Endodermal cell (in vitro differentiated cells): ENCODE results near the gene TTF2. TPM values are rescaled to one million over a fixed set of nuclear protein-coding genes. Genes with fewer than 3 reads are reported as not detected.
A peak's percentile ranks its signal among the peaks of the same experiment; 100 is the strongest.

Experiments
- DNase-seq: peaks from one replicate; pipeline ENCODE4 v3.0.0-alpha.2; 2017
- H3K27ac ChIP-seq: 2 replicates; pipeline ENCODE4 v1.5.1; 2013; ENCODE audit warnings: mild to moderate bottlenecking, low read depth, low read length, moderate library complexity
- H3K27me3 ChIP-seq: 2 replicates; pipeline ENCODE4 v1.6.1; 2013; ENCODE audit warnings: mild to moderate bottlenecking, low read length, moderate library complexity; ENCODE audit not compliant: insufficient read depth, control insufficient read depth, poor library complexity, severe bottlenecking
- H3K36me3 ChIP-seq: 2 replicates; pipeline ENCODE4 v1.7.0; 2013; ENCODE audit warnings: mild to moderate bottlenecking, low read length, moderate library complexity; ENCODE audit not compliant: control insufficient read depth, insufficient read depth
- H3K4me1 ChIP-seq: one replicate; pipeline ENCODE4 v1.7.0; 2013; ENCODE audit warnings: low read length; ENCODE audit not compliant: control insufficient read depth, insufficient read depth
- H3K4me3 ChIP-seq: 2 replicates; pipeline ENCODE4 v1.5.1; 2013; ENCODE audit warnings: mild to moderate bottlenecking, low read length, moderate library complexity
- H3K9ac ChIP-seq: 2 replicates; pipeline ENCODE4 v1.6.1; 2013; ENCODE audit warnings: mild to moderate bottlenecking, low read length, moderate library complexity; ENCODE audit not compliant: poor library complexity, severe bottlenecking; ENCODE audit errors: extremely low read depth
- H3K9me3 ChIP-seq: 2 replicates; pipeline ENCODE4 v1.6.1; 2013; ENCODE audit warnings: mild to moderate bottlenecking, low read length, moderate library complexity; ENCODE audit not compliant: control insufficient read depth
- H3K27ac Mint-ChIP-seq: 2 replicates; pipeline ENCODE4 v1.8.0; 2020; ENCODE audit warnings: mixed read lengths
- H3K27me3 Mint-ChIP-seq: 2 replicates; pipeline ENCODE4 v1.8.0; 2021; ENCODE audit warnings: mild to moderate bottlenecking, mixed read lengths; ENCODE audit not compliant: insufficient read depth
- H3K36me3 Mint-ChIP-seq: 2 replicates; pipeline ENCODE4 v1.8.0; 2020; ENCODE audit warnings: low read depth, mixed read lengths
- H3K4me1 Mint-ChIP-seq: 2 replicates; pipeline ENCODE4 v1.8.0; 2020; ENCODE audit warnings: mixed read lengths
- H3K4me3 Mint-ChIP-seq: 2 replicates; pipeline ENCODE4 v1.8.0; 2020; ENCODE audit warnings: mild to moderate bottlenecking, moderate library complexity, mixed read lengths
- H3K9me3 Mint-ChIP-seq: 2 replicates; pipeline ENCODE4 v1.8.0; 2020; ENCODE audit warnings: mild to moderate bottlenecking, mixed read lengths
- WGBS, 2 experiments: methylation state at CpG; one replicate each; pipeline versions ENCODE4 v1.1.5 to v1.1.7; 2013; ENCODE audit warnings: missing lambda C conversion rate in 2 of 2, mixed read lengths in 1 of 2; ENCODE audit not compliant: insufficient coverage in 1 of 2, insufficient read length in 1 of 2; 5-methylcytosine and 5-hydroxymethylcytosine counted together
- total RNA-seq, 2 donors: library from RNA; stranded (reverse); fragmentation: NEBNext Ultra II Directional in 1 of 2; extraction: Animal tissue kit (Norgen Biotek cat#: 25700) in 1 of 2; gene quantifications; 2 replicates in 1 of 2; 3 replicates in 1 of 2; pipeline ENCODE4 v1.2.1, GENCODE V29; 2021
- TF ChIP-seq, protein P1 (sequence below): fragments of 200-600 bp; sonication (generic); conservative IDR thresholded peaks from 2 replicates; pipeline ENCODE4 v1.5.0; 2021; ENCODE audit warnings: antibody characterized with exemption, mild to moderate bottlenecking

TTF2 gene
- total RNA-seq, 2 donors from 2014 or later, result 70.9 to 71.9 TPM

DNA sequence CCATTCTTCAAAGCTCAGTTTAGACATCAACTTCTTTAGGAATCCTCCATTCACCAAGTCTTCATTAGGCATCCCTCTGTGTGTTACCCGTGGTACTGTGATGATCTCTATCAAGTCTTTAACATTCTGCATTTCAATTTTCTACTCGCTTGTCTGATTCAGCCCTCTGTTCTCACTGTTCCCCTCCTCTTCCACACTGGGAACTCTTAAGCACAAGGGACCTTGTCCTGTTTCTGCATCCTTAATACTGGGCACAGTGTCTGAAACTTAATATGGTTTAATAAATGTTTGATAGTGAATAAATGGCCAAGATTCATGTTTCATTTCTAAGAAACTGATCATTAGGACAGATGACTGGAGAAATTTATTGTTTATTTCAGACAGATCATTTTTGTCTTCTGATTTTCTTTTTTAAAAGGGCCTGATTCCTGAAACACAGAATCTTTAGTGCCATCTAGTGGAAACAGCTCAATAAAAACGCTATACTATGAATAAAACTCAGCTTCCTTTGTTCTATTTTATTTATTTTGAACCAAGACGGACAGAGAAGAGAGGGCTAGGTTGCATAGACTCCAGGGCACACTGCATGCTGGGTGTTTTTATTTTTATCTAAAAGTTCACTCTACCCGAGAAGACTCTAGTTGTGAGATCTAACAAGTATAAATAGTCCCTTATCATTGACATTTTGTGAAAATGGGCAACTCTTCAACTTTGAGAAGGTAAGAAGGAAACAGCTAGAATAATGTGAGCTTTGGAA lies 68.4 kb downstream of the TTF2 start:
- Histone ChIP-seq H3K9ac (no peak overlapping the region), H3K4me1 (no peaks in the 10 kb centered on the region), H3K27ac (peak overlapping the region; percentile 74), H3K36me3 (no peaks in the 10 kb centered on the region), H3K4me3 (no peak overlapping the region), H3K27me3 (peaks cover 10% of the 10 kb centered on the region), H3K9me3 (no peaks in the 10 kb centered on the region)
- 57 to 66% methylated on average over 2 to 5 of the region's 5 CpGs for WGBS, 2 experiments
- Mint-ChIP-seq H3K4me1 (peaks cover 7% of the 10 kb centered on the region), H3K27ac (no peak overlapping the region), H3K9me3 (no peaks in the 10 kb centered on the region), H3K4me3 (no peak overlapping the region), H3K27me3 (no peaks in the 10 kb centered on the region), H3K36me3 (no peaks in the 10 kb centered on the region)
- TF ChIP-seq, protein P1, sequence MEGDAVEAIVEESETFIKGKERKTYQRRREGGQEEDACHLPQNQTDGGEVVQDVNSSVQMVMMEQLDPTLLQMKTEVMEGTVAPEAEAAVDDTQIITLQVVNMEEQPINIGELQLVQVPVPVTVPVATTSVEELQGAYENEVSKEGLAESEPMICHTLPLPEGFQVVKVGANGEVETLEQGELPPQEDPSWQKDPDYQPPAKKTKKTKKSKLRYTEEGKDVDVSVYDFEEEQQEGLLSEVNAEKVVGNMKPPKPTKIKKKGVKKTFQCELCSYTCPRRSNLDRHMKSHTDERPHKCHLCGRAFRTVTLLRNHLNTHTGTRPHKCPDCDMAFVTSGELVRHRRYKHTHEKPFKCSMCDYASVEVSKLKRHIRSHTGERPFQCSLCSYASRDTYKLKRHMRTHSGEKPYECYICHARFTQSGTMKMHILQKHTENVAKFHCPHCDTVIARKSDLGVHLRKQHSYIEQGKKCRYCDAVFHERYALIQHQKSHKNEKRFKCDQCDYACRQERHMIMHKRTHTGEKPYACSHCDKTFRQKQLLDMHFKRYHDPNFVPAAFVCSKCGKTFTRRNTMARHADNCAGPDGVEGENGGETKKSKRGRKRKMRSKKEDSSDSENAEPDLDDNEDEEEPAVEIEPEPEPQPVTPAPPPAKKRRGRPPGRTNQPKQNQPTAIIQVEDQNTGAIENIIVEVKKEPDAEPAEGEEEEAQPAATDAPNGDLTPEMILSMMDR, result peak; percentile 76
- no peak for DNase-seq

DNA sequence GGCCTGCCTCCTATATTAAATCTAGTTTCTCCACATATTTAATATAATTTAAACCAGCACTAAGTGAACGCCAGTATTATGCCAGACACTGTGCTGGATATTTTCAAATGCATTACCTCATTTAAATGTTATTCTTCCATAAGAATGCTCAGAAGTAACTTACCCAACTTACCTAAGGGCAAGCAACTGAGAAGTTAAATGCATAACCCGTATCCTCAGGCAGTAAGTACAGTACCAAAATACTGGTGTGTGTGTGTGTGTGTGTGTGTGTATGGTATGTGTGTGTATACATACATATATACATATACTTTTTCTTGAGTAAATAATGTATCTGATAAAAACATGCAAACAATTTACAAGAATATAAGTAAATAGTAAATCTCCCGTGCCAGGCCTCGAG lies 70.4 kb downstream of the TTF2 start:
- Mint-ChIP-seq H3K4me1 (peaks cover 16% of the 10 kb centered on the region), H3K9me3 (no peaks in the 10 kb centered on the region), H3K27ac (no peak overlapping the region), H3K27me3 (no peaks in the 10 kb centered on the region), H3K4me3 (no peak overlapping the region), H3K36me3 (no peaks in the 10 kb centered on the region)
- TF ChIP-seq, protein P1, result no peak
- Histone ChIP-seq H3K27me3 (peaks cover 7% of the 10 kb centered on the region), H3K9ac (no peak overlapping the region), H3K27ac (no peak overlapping the region), H3K9me3 (no peaks in the 10 kb centered on the region), H3K4me3 (no peak overlapping the region), H3K4me1 (no peaks in the 10 kb centered on the region), H3K36me3 (no peaks in the 10 kb centered on the region)
- DNase-seq, result no peak
- 86 to 92% methylated on average over 1 of the region's 4 CpGs for WGBS, 2 experiments

DNA sequence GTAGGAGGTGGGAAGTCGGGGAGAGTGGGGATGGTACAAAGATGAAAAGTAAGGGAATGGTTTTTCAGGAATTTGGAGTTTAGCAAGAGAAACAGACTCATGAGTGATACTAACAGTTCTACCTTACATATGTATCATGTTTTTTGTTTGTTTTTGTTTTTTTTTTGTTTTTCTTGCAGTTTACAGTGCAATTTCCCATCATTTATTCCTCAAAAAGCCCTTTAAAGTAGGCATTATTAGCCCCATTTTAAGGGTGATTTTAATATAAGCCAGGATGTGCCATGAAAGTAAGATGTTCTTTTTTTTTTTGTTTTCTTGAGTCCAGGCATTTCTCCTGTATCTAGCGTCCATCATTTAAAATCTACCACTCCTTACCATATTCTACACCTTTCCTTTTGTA lies 75.2 kb downstream of the TTF2 start:
- no peaks in the 10 kb centered on the region for H3K36me3 ChIP-seq
- TF ChIP-seq, protein P1, result no peak
- no peaks in the 10 kb centered on the region for H3K9me3 ChIP-seq
- no peak overlapping the region for H3K9ac ChIP-seq
- DNase-seq, result no peak
- Mint-ChIP-seq H3K27ac (peak overlapping the region; percentile 68), H3K4me3 (no peak overlapping the region), H3K27me3 (no peaks in the 10 kb centered on the region), H3K4me1 (peaks cover 21% of the 10 kb centered on the region), H3K9me3 (no peaks in the 10 kb centered on the region), H3K36me3 (no peaks in the 10 kb centered on the region)
- peaks cover 3% of the 10 kb centered on the region for H3K4me1 ChIP-seq
- 40 to 65% methylated on average over 1 to 2 of the region's 2 CpGs for WGBS, 2 experiments
- H3K4me3 ChIP-seq, result no peak overlapping the region
- H3K27me3 ChIP-seq, result no peaks in the 10 kb centered on the region
- no peak overlapping the region for H3K27ac ChIP-seq
